Measurements from ENCODE around the gene FOLR1.

Gene FOLR1

GRCh38 chr11:72240461-72241290, 48.7 kb downstream of the FOLR1 start:
- Histone ChIP-seq H3K4me1 (ENCODE audit: control insufficient read depth, insufficient read depth, low read length, poor library complexity, severe bottlenecking) (peaks cover 25% of the 10 kb centered on the region), H3K27me3 (replicated peaks; ENCODE audit: control insufficient read depth, insufficient read depth, low read length, poor library complexity, severe bottlenecking) (peaks cover 53% of the 10 kb centered on the region), H3K4me3 (ENCODE audit: insufficient read depth, low read depth, low read length, poor library complexity, severe bottlenecking) (no peak overlapping the region), H3K36me3 (ENCODE audit: control insufficient read depth, insufficient read depth, low read length) (peaks cover 16% of the 10 kb centered on the region), H3K9me3 (ENCODE audit: control insufficient read depth, low read length) (no peaks in the 10 kb centered on the region), H3K27ac (ENCODE audit: insufficient read depth, low read length, poor library complexity, severe bottlenecking) (no peak overlapping the region)
- DNase-seq = no peak

GRCh38 chr11:72241291-72241781, 49.4 kb downstream of the FOLR1 start:
- Histone ChIP-seq H3K27ac (ENCODE audit: insufficient read depth, low read length, poor library complexity, severe bottlenecking) (no peak overlapping the region), H3K27me3 (replicated peaks; ENCODE audit: control insufficient read depth, insufficient read depth, low read length, poor library complexity, severe bottlenecking) (peaks cover 53% of the 10 kb centered on the region), H3K36me3 (ENCODE audit: control insufficient read depth, insufficient read depth, low read length) (peaks cover 10% of the 10 kb centered on the region), H3K4me3 (ENCODE audit: insufficient read depth, low read depth, low read length, poor library complexity, severe bottlenecking) (no peak overlapping the region), H3K9me3 (ENCODE audit: control insufficient read depth, low read length) (no peaks in the 10 kb centered on the region), H3K4me1 (ENCODE audit: control insufficient read depth, insufficient read depth, low read length, poor library complexity, severe bottlenecking) (peaks cover 25% of the 10 kb centered on the region)
- no peak for DNase-seq

- H3K27me3 ChIP-seq (replicated peaks; ENCODE audit: control insufficient read depth, insufficient read depth, low read length, poor library complexity, severe bottlenecking) = peaks cover 53% of the 10 kb centered on the region
- H3K36me3 ChIP-seq (ENCODE audit: control insufficient read depth, insufficient read depth, low read length) = peaks cover 6% of the 10 kb centered on the region
- peaks cover 25% of the 10 kb centered on the region for H3K4me1 ChIP-seq (ENCODE audit: control insufficient read depth, insufficient read depth, low read length, poor library complexity, severe bottlenecking)
- no peak overlapping the region for H3K27ac ChIP-seq (ENCODE audit: insufficient read depth, low read length, poor library complexity, severe bottlenecking)
- no peaks in the 10 kb centered on the region for H3K9me3 ChIP-seq (ENCODE audit: control insufficient read depth, low read length)
- no peak overlapping the region for H3K4me3 ChIP-seq (ENCODE audit: insufficient read depth, low read depth, low read length, poor library complexity, severe bottlenecking)
- no peak for DNase-seq
These were observed 50.2 kb downstream of the FOLR1 start for GRCh38 chr11:72242141-72242540.

GRCh38 chr11:72243173-72244059, 51.5 kb downstream of the FOLR1 start:
- Histone ChIP-seq H3K27ac (ENCODE audit: insufficient read depth, low read length, poor library complexity, severe bottlenecking) (no peak overlapping the region), H3K4me3 (ENCODE audit: insufficient read depth, low read depth, low read length, poor library complexity, severe bottlenecking) (no peak overlapping the region), H3K4me1 (ENCODE audit: control insufficient read depth, insufficient read depth, low read length, poor library complexity, severe bottlenecking) (peaks cover 25% of the 10 kb centered on the region), H3K9me3 (ENCODE audit: control insufficient read depth, low read length) (no peaks in the 10 kb centered on the region), H3K36me3 (ENCODE audit: control insufficient read depth, insufficient read depth, low read length) (no peaks in the 10 kb centered on the region), H3K27me3 (replicated peaks; ENCODE audit: control insufficient read depth, insufficient read depth, low read length, poor library complexity, severe bottlenecking) (peaks cover 53% of the 10 kb centered on the region)
- DNase-seq = no peak

- Histone ChIP-seq H3K9me3 (ENCODE audit: control insufficient read depth, low read length) (no peaks in the 10 kb centered on the region), H3K36me3 (ENCODE audit: control insufficient read depth, insufficient read depth, low read length) (no peaks in the 10 kb centered on the region), H3K4me1 (ENCODE audit: control insufficient read depth, insufficient read depth, low read length, poor library complexity, severe bottlenecking) (peaks cover 25% of the 10 kb centered on the region), H3K27ac (ENCODE audit: insufficient read depth, low read length, poor library complexity, severe bottlenecking) (no peak within 1 kb of the TSS), H3K27me3 (replicated peaks; ENCODE audit: control insufficient read depth, insufficient read depth, low read length, poor library complexity, severe bottlenecking) (peaks cover 53% of the 10 kb centered on the region), H3K4me3 (ENCODE audit: insufficient read depth, low read depth, low read length, poor library complexity, severe bottlenecking) (no peak within 1 kb of the TSS)
- DNase-seq = no peak
These were observed 52.1 kb downstream of the FOLR1 start, which contains the start of gene PHOX2A for GRCh38 chr11:72244060-72244360. Gene PHOX2A, minus strand, starts transcription at chr11:72244176. Its CDS starts 172 bp downstream, at chr11:72244004.

- Histone ChIP-seq H3K4me3 (ENCODE audit: insufficient read depth, low read depth, low read length, poor library complexity, severe bottlenecking) (no peak overlapping the region), H3K27me3 (replicated peaks; ENCODE audit: control insufficient read depth, insufficient read depth, low read length, poor library complexity, severe bottlenecking) (peaks cover 47% of the 10 kb centered on the region)
These were observed 52.7 kb downstream of the FOLR1 start for GRCh38 chr11:72244361-72245262.

GRCh38 chr11:72245263-72245816, 53.4 kb downstream of the FOLR1 start:
- Histone ChIP-seq H3K9me3 (ENCODE audit: control insufficient read depth, low read length) (no peaks in the 10 kb centered on the region), H3K36me3 (ENCODE audit: control insufficient read depth, insufficient read depth, low read length) (no peaks in the 10 kb centered on the region), H3K4me1 (ENCODE audit: control insufficient read depth, insufficient read depth, low read length, poor library complexity, severe bottlenecking) (peaks cover 15% of the 10 kb centered on the region), H3K27ac (ENCODE audit: insufficient read depth, low read length, poor library complexity, severe bottlenecking) (no peak overlapping the region), H3K4me3 (ENCODE audit: insufficient read depth, low read depth, low read length, poor library complexity, severe bottlenecking) (no peak overlapping the region), H3K27me3 (replicated peaks; ENCODE audit: control insufficient read depth, insufficient read depth, low read length, poor library complexity, severe bottlenecking) (peaks cover 42% of the 10 kb centered on the region)
- no peak for DNase-seq

More at GRCh38 chr11:72244361-72245262, 52.7 kb downstream of the FOLR1 start:
- Histone ChIP-seq H3K4me1 (ENCODE audit: control insufficient read depth, insufficient read depth, low read length, poor library complexity, severe bottlenecking) (peaks cover 20% of the 10 kb centered on the region), H3K27ac (ENCODE audit: insufficient read depth, low read length, poor library complexity, severe bottlenecking) (no peak overlapping the region), H3K36me3 (ENCODE audit: control insufficient read depth, insufficient read depth, low read length) (no peaks in the 10 kb centered on the region), H3K9me3 (ENCODE audit: control insufficient read depth, low read length) (no peaks in the 10 kb centered on the region)
- no peak for DNase-seq
